Esophagus squamous epithelium (tissue), 5 donors: Measurements from ENCODE around the gene SMARCA2. TPM values are rescaled to one million over a fixed set of nuclear protein-coding genes. Genes with fewer than 3 reads are reported as not detected.

Source experiments
- DNase-seq: peaks from one replicate; lab custom pipeline; 2025; lab: John Stamatoyannopoulos, UW
- H3K27ac ChIP-seq, 4 donors: fragments of 200-600 bp; sonication (generic); one replicate each; pipeline ENCODE4 v1.5.1; 2016 to 2019; ENCODE audit warnings: mild to moderate bottlenecking in 1 of 4
- H3K27me3 ChIP-seq, 4 donors: fragments of 200-600 bp; sonication (generic); 1 replicate in 3 of 4; 2 replicates in 1 of 4; pipeline versions ENCODE4 v1.5.1 to v1.6.0; 2017 to 2021; ENCODE audit warnings: antibody characterized with exemption in 1 of 4
- H3K36me3 ChIP-seq, 3 donors: fragments of 200-600 bp; sonication (generic); one replicate each; pipeline ENCODE4 v1.5.1; 2016 to 2019
- H3K4me1 ChIP-seq, 3 donors: fragments of 200-600 bp; sonication (generic); one replicate each; pipeline ENCODE4 v1.5.1; 2017 to 2019
- H3K4me3 ChIP-seq, 4 donors: fragments of 200-600 bp; sonication (generic); 1 replicate in 3 of 4; 2 replicates in 1 of 4; pipeline ENCODE4 v1.5.1; 2016 to 2019; ENCODE audit warnings: mild to moderate bottlenecking in 2 of 4, moderate library complexity in 1 of 4
- H3K9me3 ChIP-seq, 3 donors: fragments of 200-600 bp; sonication (generic); one replicate each; pipeline ENCODE4 v1.5.1; 2016 to 2019
- POLR2A ChIP-seq, 4 donors: fragments of 450-650 bp; IDR thresholded peaks; one replicate each; pipeline ENCODE4 v1.6.1; 2017; ENCODE audit warnings: antibody characterized with exemption in 4 of 4, mild to moderate bottlenecking in 4 of 4, moderate library complexity in 3 of 4
- WGBS, 2 donors: methylation state at CpG; one replicate each; pipeline ENCODE4 v1.1.5; 2018; 5-methylcytosine and 5-hydroxymethylcytosine counted together
- intact Hi-C: fragments of 100-400 bp; cut with DNase I; formaldehyde crosslinking; loops from one replicate; pipeline ENCODE4 v1.15.0; 2022
- total RNA-seq, 4 donors: library from RNA; depleted of rRNA; stranded (reverse); fragments of >200 nt; gene quantifications; one replicate each; pipeline ENCODE4 v1.1.0, GENCODE V29; 2016
- TF ChIP-seq, protein P1 (sequence below), 6 experiments: fragments of 450-650 bp in 4 of 6; fragments of 200-600 bp in 2 of 6; sonication (generic) in 2 of 6; IDR thresholded peaks; one replicate each; pipeline ENCODE4 v1.5.1; 2016 to 2019; ENCODE audit warnings: antibody characterized with exemption in 6 of 6, mild to moderate bottlenecking in 4 of 6, moderate library complexity in 4 of 6
- donor health status: DM: yes; HTN: yes; CAD: no.

Gene SMARCA2
- total RNA-seq, 4 donors from 2014 or later = 51.0 to 93.3 (median 64.1) TPM

DNA sequence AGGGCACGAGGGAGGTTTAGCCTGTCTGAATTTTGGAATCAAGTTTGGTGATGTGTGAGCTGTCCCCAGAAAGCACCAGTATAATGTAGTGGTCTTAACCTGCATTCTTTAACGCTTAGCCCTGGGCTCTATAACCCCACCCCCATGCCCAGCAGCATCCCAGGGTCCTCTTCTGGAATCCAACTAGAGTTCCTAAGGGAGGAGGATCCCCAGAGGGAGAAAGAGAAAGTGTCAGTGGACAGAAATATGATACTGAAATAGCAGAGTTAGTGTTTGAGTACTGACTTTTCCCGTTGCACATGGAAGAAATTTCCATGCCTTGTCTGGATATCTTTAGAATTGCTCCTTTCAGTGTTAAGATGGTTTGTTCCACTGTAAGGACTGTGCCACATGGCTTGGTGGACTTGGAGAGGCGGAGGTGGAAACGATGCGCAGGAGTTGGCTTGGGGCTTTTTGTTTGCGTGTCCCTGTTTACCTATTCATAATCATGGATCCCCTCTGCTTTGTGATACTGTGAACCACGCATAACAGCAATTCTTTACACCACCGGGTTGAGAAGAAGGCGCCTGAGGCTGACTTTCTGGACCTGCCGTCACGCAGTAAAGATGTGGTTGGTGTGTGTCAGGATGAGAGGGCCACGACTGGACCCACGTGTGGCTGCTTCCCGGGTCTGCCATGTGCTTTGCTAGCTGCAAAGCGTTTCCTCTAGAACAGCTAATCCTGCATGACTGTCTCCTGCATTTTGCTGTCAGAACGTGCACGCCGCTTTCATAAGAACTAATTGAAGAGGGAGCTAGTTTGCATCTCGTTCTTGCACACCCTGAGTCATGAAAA lies 142.3 kb downstream of the SMARCA2 start:
- no peaks in the 10 kb centered on the region for H3K9me3 ChIP-seq
- peak overlapping the region; percentile 78 to 92 (median 86) for H3K27ac ChIP-seq
- peaks cover 0 to 11% (median 0%) of the 10 kb centered on the region in 3 donors for H3K36me3 ChIP-seq
- H3K4me1 ChIP-seq = peaks cover 13 to 93% (median 19%) of the 10 kb centered on the region in 3 donors
- 4 to 5% methylated on average over 19 to 20 of the region's 20 CpGs for WGBS, 2 donors
- H3K27me3 ChIP-seq = no peaks in the 10 kb centered on the region
- intact Hi-C loops = no loop called here
- H3K4me3 ChIP-seq = peak overlapping the region; percentile 21 to 66 (median 50)
- TF ChIP-seq, protein P1, sequence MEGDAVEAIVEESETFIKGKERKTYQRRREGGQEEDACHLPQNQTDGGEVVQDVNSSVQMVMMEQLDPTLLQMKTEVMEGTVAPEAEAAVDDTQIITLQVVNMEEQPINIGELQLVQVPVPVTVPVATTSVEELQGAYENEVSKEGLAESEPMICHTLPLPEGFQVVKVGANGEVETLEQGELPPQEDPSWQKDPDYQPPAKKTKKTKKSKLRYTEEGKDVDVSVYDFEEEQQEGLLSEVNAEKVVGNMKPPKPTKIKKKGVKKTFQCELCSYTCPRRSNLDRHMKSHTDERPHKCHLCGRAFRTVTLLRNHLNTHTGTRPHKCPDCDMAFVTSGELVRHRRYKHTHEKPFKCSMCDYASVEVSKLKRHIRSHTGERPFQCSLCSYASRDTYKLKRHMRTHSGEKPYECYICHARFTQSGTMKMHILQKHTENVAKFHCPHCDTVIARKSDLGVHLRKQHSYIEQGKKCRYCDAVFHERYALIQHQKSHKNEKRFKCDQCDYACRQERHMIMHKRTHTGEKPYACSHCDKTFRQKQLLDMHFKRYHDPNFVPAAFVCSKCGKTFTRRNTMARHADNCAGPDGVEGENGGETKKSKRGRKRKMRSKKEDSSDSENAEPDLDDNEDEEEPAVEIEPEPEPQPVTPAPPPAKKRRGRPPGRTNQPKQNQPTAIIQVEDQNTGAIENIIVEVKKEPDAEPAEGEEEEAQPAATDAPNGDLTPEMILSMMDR (IDR thresholded peaks at IDR 0.05) = no peak
- TF ChIP-seq POLR2A (IDR thresholded peaks at IDR 0.05) = no peak
- DNase-seq = no peak

DNA sequence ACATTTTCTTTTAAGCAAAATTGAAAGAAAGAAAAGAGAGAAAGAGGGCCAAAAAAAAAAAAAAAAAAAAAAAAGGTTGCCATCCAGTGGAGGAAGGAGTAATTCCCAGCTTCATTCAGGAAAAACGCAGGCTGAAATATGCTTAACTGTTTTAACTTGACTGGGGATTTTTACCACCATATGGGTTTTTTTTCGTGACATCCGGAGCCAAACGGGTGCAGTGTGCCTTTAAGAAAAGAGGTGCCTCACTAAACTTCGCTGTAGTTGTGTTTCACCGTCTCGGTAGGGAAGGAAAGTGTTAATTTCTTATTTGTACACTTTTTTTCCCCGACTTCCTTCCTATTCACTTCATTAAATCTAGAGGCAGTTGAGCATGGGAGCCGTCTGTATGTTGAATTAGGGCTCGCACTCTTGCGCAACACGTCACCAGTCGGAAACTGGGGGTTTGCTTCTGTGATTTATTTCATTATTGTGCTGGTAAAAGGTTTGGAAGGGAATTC lies 143.0 kb downstream of the SMARCA2 start:
- Histone ChIP-seq H3K4me3 (peak overlapping the region; percentile 21 to 66 (median 50)), H3K9me3 (no peaks in the 10 kb centered on the region), H3K4me1 (peaks cover 13 to 93% (median 20%) of the 10 kb centered on the region in 3 donors), H3K27ac (peak overlapping the region; percentile 81 to 92 (median 86)), H3K36me3 (peaks cover 0 to 12% (median 0%) of the 10 kb centered on the region in 3 donors), H3K27me3 (no peaks in the 10 kb centered on the region)
- no peak for DNase-seq
- 1 to 2% methylated on average over 13 of the region's 13 CpGs for WGBS, 2 donors
- intact Hi-C loops = no loop called here
- TF ChIP-seq POLR2A (IDR thresholded peaks at IDR 0.05) = no peak
- TF ChIP-seq, protein P1 (IDR thresholded peaks at IDR 0.05) = peak in 1 of 6 experiments; percentile 12

DNA sequence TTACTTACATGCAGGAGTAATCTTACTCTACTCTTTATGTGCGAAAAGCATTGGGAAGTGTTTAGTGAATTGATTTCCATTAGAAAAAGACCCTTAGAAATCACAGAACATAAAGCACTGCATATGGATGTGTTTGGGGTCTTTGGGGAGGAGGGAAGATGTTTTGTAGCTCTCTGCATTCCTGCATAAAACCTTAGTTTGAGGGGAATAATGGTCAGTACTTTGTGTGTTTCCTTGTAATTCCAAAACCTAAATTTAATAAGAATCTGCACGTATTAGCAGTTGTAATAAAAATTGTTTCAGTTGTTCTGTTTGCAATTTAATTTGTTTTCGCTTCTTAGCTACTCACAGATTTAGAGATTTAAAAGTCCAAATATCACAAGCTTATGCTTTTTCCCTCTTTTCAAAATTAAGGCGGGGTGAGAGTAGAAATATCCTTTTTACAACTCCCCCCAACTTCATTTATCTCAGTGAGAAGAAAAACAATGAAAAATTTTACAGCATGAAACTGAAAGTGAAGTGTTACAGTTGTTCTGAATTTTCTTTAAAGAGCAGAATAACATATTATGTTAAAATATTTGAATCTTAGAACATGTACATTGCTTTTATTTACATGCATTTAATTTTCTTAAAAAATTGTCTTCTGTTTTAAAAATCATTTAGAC lies 143.8 kb downstream of the SMARCA2 start:
- no peaks in the 10 kb centered on the region for H3K9me3 ChIP-seq
- TF ChIP-seq, protein P1 (IDR thresholded peaks at IDR 0.05) = no peak
- no peak for TF ChIP-seq POLR2A (IDR thresholded peaks at IDR 0.05)
- WGBS, 2 donors = 8 to 13% methylated on average over 4 of the region's 4 CpGs
- peaks cover 0 to 20% (median 0%) of the 10 kb centered on the region in 3 donors for H3K36me3 ChIP-seq
- H3K27me3 ChIP-seq = no peaks in the 10 kb centered on the region
- H3K4me1 ChIP-seq = peaks cover 13 to 93% (median 16%) of the 10 kb centered on the region in 3 donors
- peak overlapping the region; percentile 81 to 92 (median 86) for H3K27ac ChIP-seq
- no peak for DNase-seq
- peak overlapping the region; percentile 21 to 66 (median 50) for H3K4me3 ChIP-seq
- intact Hi-C loops = no loop called here

DNA sequence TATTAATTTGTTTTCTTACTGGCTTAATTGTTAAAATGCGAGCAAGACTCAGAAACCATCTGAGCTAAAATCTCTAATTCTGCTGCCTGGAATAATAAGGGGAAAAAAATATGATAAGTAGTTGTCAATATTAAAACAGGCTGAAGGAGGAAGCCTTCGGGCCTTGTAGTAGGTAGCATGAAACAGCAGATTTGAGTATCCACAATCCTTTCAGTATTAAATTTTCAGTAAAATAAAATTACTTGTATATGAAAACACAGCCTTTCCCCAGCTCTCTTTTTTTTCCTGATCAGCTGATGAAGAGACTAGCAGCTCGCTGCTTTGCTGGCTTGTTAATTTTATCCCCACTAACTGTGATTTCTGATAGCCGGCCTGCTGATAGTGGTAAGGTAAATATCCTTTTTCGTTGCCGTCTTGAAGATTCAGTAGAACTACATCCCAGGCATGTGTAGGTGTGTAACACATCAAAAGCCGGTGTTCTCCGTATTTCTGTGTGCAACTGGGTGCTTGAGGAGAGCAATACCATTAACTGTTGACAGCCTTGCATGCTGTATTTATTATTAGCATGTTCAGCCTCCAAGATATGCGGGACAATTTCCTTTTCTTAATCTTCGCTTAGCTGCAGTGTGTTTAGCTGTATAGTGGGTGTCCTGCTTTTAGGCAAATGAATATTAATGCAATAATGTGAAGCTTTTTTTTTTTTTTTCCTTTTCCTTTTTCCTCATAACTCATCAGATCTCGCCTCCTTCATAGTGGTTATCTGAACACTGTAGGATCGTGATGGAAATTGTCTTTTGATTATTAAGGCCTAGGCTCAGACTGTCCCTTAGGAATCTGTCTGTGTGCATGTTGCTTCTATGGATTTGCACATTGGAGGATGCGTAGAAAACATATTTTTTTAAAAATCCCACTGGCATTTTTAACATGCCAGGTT lies 144.6 kb downstream of the SMARCA2 start:
- DNase-seq = no peak
- peaks cover 13 to 92% (median 14%) of the 10 kb centered on the region in 3 donors for H3K4me1 ChIP-seq

More for the DNA sequence above, 144.6 kb downstream of the SMARCA2 start:
- intact Hi-C loops = no loop called here
- Histone ChIP-seq H3K9me3 (no peaks in the 10 kb centered on the region), H3K27me3 (no peaks in the 10 kb centered on the region), H3K27ac (peak overlapping the region; percentile 81 to 92 (median 86)), H3K4me3 (peak overlapping the region; percentile 4 to 66 (median 50)), H3K36me3 (peaks cover 0 to 28% (median 0%) of the 10 kb centered on the region in 3 donors)
- no peak for TF ChIP-seq POLR2A (IDR thresholded peaks at IDR 0.05)
- TF ChIP-seq, protein P1 (IDR thresholded peaks at IDR 0.05) = no peak
- 11 to 14% methylated on average over 13 of the region's 13 CpGs for WGBS, 2 donors
